Medulla oblongata (tissue), 1 donor: ENCODE results near the gene GCN1.
"Not testable (repeated sequence)": the region's sequence is repeated elsewhere in the genome, so short reads cannot be mapped to it uniquely, and the experiment has no call there.

Source experiments
- DNase-seq: peaks from one replicate; pipeline ENCODE4 v3.0.0-alpha.2; 2015; ENCODE audit errors: extremely low spot score

The GCN1 gene, protein sequence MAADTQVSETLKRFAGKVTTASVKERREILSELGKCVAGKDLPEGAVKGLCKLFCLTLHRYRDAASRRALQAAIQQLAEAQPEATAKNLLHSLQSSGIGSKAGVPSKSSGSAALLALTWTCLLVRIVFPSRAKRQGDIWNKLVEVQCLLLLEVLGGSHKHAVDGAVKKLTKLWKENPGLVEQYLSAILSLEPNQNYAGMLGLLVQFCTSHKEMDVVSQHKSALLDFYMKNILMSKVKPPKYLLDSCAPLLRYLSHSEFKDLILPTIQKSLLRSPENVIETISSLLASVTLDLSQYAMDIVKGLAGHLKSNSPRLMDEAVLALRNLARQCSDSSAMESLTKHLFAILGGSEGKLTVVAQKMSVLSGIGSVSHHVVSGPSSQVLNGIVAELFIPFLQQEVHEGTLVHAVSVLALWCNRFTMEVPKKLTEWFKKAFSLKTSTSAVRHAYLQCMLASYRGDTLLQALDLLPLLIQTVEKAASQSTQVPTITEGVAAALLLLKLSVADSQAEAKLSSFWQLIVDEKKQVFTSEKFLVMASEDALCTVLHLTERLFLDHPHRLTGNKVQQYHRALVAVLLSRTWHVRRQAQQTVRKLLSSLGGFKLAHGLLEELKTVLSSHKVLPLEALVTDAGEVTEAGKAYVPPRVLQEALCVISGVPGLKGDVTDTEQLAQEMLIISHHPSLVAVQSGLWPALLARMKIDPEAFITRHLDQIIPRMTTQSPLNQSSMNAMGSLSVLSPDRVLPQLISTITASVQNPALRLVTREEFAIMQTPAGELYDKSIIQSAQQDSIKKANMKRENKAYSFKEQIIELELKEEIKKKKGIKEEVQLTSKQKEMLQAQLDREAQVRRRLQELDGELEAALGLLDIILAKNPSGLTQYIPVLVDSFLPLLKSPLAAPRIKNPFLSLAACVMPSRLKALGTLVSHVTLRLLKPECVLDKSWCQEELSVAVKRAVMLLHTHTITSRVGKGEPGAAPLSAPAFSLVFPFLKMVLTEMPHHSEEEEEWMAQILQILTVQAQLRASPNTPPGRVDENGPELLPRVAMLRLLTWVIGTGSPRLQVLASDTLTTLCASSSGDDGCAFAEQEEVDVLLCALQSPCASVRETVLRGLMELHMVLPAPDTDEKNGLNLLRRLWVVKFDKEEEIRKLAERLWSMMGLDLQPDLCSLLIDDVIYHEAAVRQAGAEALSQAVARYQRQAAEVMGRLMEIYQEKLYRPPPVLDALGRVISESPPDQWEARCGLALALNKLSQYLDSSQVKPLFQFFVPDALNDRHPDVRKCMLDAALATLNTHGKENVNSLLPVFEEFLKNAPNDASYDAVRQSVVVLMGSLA (N-terminal part only)

DNA sequence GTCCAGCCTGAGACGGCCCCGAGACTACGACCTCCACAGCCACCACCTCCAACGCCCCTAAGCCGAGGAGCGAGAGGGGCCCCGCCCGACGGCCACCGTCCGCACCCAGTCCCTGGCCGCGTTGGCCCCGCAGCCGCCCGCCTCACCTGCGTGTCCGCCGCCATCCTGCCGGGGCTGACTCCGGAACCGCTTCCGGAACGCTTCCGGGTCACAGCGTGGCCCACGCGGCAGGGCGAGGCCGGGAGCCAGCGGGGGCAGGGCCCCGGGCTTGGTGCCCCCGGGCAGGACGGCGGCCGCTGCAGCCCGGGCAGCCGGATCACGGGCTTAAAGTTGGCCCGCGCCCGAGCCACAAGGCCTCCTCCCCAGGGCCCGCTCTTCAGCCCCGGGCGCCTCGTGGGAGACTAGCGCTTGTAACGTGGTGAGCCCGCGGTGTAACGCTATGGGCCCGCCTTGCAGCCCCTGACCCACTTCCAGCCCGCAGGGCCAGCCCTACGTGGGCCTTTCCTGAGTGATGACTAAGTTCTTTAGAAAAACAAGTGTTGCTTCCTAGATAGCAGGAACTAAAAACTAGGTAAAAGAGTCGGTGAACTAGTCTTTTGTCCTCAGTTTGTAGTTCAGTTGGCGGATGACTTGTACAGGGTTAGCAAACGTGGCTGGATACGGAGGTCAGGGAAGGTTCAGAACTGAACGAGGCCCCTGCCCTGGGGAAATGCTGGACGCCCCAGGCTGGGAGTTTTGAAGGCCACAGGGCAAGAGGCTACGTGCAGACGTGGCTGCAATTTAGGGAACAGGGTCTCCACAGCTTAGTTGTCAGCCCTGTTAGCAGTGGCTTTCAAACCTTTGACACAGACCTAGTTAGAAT is at the start of gene GCN1:
GCN1 (minus strand) TSS at position 182 of the 862 bp plus-strand sequence; CDS start at position 164, 18 bp downstream.
- DNase-seq = peak; percentile 86

DNA sequence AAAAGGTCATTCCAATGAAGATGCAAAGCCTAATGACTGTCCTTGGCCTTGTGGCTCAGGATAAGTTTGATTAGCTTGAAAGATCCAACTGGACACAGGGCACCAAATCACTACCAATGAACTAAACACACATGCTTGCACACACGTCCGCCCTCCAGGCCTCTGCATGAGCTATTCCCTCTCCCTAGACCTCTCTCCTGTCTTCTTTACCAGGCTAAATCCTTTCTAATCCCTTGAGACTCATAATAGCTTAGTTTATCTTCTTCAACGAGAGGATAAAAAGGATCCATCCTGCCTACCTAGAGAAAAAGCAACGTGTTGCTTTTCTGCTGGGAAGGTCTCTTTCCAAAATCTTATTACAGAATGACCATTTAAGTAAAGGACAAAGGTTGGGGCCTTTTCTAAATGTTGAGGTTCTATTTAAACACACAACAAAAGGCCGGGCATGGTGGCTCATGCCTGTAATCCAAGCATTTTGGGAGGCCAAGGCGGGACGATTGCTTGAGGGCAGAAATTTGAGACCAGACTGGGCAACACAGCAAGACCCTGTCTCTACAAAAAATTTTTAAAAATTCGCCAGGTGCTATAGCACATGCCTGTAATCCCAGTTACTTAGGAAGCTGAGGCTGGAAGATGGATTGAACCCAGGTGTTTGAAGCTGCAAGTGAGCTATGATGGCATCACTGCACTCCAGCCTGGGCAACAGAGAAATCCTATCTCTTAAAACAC is 48.6 kb upstream of the GCN1 start:
- no peak for DNase-seq

DNA sequence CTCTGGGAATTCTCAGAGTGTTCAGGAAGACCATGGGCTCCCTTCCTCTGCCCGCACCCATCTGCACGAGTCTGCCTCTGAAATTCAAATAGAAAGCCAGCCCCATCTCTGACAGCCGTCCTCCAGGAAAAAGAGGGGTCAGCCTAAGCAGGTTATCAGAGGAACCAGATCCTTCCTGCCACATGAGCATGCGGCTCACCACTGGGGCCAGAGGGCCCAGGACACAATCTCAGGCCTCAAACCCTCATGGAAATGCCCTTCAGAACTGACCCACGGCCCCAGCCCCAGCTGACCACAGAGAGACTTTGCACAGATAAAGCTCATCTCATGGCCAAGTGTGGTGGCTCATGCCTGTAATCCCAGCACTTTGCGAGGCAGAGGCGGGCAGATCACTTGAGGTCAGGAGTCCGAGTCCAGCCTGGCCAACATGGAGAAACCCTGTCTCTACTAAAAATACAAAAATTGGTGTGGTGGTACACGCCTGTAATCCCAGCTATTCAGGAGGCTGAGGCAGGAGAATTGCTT is 47.8 kb upstream of the GCN1 start:
- no peak for DNase-seq

DNA sequence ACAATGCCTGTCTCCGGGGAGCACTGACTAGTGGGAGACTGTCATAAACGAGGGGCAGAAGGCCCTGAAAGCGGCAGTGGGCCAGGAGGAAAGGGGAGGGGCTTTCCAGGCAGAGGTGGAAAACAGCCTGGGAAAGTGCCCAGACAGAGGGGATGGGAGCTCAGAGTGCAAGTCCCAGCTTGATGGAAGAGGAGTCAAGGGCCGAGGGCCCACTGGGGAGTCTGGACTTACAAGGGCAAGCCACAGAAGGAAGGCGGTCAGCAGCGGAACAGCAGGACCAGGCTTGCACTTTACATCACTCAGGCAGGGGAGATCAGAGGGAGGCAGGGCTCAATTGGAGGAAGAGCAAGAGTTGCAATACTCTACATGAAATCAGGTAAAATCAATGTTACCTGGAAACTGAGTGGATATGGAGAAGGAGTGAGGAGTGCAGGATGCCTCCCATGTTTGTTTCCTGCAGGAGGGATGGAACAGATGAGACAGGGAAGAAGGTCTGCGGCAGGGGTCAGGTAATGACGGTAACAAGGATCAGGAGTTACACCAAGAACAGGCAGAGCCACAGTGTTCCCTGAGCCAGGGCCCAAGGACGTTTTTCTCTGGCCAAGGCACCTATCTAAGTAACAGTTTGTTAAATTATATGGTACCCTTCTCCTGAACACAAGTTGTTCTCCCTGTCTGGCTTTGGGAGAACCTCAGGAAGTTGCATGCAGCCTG is 47.2 kb upstream of the GCN1 start:
- DNase-seq = no peak

DNA sequence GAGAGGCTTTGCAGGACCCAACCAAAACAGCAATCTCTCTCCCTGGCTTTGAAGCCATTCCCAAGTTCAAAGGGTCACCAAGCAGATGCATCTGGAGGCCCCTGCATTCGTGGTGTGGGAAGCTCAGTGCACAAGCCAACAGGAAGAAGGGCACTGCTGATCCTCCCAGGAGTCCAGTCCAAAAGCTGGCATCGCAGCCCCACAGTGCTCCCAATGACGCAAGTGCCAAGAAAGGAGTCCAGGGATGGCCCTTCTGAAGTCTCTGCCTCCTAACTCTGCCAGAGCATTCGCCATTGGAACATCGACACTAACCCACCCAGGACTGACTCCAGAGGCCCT is 45.9 kb upstream of the GCN1 start:
- DNase-seq = no peak

DNA sequence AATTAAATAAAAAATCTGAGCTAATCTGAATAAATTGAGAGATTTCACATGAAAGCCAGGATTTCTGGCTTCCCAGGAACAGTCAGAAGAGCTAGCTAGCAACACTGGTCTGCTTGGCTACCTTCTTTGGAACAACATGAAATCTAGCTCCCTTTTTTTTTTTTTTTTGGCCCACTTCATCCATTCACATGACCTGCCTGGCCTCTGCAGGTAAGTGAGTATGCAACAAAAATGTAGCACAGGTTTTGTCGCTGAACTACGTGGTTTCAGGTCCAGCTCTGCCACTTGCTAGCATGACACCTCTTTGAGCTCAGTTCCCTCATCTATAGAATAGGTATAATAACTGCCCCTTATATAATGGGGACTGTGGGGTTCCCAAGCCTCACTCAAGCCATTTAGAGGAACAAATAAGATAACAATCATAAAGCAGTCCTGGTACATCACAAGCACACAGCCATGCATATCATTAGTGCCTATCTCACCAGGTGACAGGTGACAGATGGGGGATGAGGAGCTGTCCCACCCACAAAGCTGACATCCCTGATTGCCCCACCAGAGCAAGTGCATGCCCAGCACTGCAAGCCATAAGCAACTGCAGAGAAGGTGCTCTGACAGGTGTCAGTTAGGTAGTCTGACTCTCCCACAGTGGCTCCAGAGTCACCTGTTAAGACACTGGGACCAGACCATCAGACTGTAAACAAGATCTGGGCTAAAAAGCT is 45.4 kb upstream of the GCN1 start:
- DNase-seq = no peak

DNA sequence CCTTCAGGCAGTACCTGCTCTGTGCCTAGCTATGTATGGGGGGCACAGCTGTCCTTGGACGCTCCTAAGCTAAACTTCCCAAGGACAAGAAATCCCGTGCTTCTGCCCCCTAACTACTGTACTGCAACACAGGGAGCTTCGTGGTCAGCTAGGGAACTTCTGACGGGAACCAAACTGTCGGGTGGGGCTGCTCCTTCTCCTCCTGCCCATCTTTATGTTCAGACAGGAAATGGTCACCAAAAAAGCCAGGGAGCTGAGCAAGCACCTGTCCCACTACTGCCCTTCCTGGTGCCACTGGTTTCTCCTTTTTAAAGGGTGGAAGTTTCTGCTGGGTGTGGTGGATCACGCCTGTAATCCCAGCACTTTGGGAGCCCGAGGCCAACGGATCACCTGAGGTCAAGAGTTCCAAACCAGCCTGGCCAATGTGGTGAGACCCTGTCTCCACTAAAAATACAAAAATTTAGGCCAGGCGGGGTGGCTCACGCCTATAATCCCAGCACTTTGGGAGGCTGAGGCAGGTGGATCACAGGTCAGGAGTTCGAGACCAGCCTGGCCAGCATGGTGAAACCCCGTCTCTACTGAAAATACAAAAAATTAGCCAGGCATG is 44.4 kb upstream of the GCN1 start:
- DNase-seq = no peak

DNA sequence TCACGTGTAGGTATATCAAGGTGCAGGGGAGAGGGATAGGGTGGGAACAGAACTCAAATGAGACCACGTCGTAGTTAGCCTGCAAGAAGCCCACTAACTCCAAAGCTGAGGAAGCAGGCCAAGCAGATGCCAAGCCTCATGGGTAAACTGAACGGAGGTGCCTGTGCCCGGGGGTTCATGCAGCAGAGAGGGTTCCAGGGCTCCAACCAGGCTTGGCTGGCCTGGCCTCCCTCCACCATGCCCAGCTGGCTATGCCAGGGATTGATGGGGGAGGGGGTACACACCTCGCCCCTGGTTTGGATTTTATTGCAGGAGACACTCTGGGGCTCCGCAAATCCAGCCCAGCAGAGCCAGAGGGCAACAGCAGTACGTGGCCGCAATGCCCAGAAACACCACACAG is 43.7 kb upstream of the GCN1 start:
- no peak for DNase-seq

DNA sequence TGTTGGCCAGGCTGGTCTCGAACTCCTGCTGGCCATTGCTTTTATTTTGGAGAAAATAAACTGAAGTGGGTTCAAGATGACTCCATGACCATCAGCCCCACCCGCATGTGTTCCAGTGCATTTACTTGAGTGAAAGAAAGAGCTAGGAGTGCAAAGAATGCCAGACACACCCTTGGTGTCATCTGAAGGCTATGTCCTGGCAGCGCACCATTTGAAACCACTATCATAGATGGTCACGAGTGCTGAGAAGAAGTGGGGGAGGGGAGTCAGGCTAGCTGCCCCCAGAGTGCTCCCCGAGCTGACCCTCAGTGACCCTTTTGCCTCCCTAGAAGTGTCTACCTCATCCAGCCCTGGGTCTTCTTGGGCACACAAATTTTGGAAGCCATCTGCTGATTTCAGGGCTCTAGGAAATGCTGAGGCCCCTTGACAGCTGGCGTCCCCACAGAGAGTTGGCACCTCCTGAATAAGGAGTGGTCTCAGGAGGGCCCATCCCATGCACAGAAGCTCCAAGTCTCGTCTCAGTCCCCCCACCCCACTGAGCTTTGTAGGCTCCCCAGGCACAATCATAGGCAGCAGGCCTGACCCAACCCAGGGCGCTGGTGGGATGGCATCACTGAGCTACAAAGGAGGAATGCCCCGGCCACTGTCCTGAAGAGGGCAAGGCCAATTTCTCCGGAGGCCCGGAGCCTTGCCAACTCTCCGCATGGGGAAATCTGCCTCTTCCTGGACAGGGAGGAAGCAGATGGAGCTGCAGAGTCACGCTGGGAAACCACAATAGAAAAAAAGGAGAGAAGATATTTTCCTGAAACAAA is 43.1 kb upstream of the GCN1 start:
- DNase-seq = peak; percentile 65

DNA sequence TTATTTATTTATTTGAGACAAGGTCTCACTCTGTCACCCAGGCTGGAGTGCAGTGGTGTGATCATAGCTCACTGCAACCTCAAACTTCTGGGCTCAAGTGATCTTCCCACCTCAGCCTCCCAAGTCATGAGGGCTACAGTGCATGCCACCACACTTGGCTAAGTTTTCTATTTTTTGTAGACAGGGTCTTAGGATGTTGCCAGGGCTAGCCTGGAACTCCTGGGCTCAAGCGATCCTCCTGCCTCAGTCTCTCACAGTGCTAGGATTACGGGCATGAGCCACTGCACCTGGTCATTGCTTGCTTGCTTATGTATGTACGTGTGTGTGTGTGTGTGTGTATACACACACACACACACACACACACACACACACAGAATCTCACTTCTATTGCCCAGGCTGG is 42.3 kb upstream of the GCN1 start:
- DNase-seq = not testable (repeated sequence)

DNA sequence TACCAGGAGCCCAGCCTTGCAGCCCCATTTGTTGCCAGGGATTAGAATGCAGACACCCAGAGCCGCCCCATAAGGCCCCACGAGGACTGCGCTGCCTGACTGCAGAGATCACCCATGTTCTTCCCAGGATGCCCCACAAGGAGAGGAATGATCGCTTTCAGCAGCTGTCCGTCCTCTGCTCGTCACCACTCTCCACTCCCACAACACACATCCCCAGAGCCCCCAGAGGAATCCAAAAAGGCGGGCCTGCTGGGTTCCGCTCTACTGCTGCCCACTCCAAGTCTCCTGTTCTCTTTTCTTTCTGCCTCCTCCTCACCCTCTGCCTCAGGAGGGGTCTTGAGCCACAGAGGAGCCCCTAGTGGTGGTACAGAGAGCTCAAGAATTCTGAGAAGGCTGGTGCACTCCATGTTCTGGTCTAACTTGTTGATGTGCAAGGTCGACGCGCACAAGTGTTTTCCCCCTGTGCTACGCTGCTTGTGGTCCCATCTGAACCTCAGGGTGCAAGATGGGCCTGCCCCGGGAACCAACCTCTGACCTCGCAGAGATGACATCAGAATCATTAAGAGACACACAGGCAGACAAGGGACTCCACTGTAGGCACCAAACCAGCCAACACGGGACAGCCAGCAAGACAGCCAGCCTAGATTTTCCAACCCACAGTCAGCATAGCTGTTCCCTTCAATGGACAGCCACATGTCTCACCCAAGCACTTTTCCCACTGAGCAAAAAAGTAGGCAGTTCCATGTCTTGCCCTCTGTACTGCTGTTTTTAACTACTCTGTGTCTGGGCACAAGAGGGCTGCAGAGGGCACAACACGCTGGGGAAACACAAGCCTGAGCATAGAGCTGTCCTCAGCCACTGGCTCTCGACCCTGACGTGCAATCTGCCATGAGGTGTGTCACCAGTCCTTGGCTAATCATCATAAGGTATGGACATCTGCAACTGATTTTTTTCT is 41.1 kb upstream of the GCN1 start:
- DNase-seq = no peak

DNA sequence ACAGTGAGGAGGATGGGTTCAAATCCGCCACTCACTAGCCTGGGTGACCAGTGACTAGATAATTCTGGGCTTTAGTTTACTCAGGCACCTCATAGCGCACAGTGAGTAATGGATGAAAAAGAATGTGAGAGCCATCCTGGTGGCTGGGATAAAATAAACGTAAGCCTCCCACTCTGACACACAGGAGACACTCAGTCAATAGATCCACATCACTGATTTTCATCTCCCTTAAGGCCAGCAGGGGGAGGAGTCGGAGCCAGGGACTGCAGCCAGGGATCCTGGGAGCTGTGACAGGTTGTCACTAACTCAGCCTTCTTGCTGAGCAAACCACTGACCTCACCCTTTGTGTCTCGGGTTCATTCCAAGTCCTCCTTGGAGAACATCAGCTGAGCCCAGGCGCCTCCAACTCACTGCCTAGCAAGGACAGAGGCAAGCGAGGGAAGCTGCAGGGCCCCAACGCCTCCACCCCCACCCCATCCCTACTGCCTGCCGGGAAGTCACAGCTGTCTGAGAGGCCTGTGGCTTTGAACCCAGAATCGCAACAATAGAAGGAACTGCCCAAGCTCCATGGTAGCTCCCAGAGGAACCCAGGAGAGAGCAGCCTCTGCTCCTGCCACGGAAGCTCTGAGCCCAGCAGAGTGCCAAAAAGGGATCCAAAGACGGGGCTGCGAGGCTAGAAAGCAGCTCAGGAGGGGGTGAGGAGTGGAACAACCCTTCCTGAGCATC is 40.3 kb upstream of the GCN1 start:
- peak; percentile 94 for DNase-seq

DNA sequence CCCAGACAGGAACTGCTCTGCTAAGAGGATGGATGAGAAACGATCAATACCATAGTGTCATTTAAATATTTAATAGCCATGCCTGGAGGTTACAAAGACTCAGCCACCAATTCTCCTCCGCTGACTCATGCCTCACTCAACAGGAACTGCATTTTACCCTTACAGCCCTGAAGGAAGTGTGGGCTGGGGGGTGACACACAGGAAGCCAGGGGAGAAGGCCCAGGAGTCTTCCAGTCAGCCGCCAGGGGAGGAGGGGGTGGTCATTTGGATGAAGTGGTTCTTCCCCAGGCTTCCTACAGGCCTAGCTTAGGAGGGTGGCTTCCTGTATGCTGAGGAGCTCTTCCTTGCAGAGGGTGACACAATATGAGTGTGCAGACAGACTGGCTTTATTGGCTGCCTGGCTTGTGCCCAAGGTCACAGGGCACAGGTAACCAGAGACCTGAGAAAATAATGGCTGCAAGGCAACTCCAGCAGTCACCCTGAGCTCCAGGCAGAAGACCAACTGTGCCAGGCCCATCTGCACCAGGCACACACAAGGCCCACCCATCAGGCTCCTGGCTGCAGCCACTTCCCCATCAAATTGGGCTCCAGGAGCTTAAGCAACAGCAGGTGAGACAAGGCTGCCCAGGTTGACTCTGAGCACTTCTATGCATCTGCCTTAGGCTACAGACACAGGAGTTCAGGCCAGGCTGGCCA is 36.9 kb upstream of the GCN1 start:
- no peak for DNase-seq

DNA sequence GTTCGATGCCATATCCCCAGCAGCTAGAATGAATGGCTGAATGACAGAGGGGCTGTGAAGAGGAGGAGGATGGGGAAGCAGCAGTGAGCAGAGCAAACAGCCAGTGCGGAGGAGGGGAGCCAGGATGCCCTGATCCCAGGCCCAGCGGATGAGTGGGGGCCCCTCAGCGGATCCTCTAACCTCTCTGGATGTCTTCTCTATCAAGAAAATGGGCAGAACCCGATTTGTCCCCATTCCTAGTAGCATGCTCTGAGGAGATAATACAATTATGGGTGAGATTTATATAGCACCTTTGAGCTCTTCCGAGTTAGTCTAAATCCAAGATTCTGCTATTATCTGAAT is 36.4 kb upstream of the GCN1 start:
- DNase-seq = no peak

DNA sequence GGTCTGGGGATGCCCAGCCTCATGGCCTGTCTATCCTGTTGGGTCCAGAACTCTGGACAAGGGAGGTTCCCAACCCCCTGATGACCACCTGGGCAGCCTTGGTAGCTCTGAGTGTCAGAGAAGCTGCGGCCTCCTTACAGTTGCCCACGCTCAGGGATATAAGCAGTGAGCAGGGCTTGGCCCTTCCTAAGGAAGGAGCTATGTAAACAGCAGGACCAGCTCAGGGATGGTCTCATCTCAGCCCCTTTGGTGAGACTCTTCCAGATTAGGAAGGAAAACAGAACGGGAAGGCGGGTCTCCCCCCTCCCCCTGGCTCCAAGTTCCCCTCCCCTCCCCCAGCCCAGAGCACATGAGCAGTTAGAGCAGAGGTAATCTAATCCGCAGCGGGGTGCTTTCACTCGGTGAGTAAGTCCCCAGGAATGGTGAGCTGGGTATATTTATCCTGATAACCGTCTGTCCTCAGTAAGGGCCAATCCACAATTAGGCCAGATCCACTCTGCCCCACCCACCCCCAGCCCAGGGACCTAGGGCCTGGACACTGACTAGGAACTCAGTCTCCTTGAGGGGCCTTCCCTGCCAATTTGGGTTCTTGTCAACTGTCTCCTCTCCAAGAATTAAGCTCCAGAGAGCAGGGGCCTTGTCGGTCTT is 35.9 kb upstream of the GCN1 start:
- no peak for DNase-seq
